Activated T-helper 17 cell treated with anti-CD3 and anti-CD28 coated beads, Interleukin-2, amount 50 U/mL, for 72 hours (primary cell): ENCODE measurements around the gene RNF213. TPM values are rescaled to one million over a fixed set of nuclear protein-coding genes. Genes with fewer than 3 reads are reported as not detected.
A peak's percentile ranks its signal among the peaks of the same experiment; 100 is the strongest.
"Not testable (repeated sequence)": the region's sequence is repeated elsewhere in the genome, so short reads cannot be mapped to it uniquely, and the experiment has no call there.

ENCODE experiments used
- ATAC-seq: fragments of 150-1000 bp; cut with Tn5 transposase; replicated peaks from 2 replicates; pipeline ENCODE4 v1.10.0; 2021; ENCODE audit warnings: mild to moderate bottlenecking, moderate library complexity
- H3K27ac Mint-ChIP-seq: one replicate; pipeline ENCODE4 v1.8.0; 2022; ENCODE audit warnings: mixed read lengths
- H3K27me3 Mint-ChIP-seq: one replicate; pipeline ENCODE4 v1.8.0; 2022; ENCODE audit warnings: mixed read lengths
- H3K36me3 Mint-ChIP-seq: one replicate; pipeline ENCODE4 v1.8.0; 2022; ENCODE audit warnings: low read depth, mild to moderate bottlenecking, mixed read lengths
- H3K4me1 Mint-ChIP-seq: one replicate; pipeline ENCODE4 v1.8.0; 2022; ENCODE audit warnings: mixed read lengths
- H3K4me3 Mint-ChIP-seq: one replicate; pipeline ENCODE4 v1.8.0; 2022; ENCODE audit warnings: mild to moderate bottlenecking, mixed read lengths
- H3K9me3 Mint-ChIP-seq: one replicate; pipeline ENCODE4 v1.8.0; 2022; ENCODE audit warnings: mixed read lengths
- total RNA-seq, 2 donors: library from RNA; stranded (reverse); gene quantifications; one replicate each; pipeline ENCODE4 v1.2.3, GENCODE V29; 2022

Gene RNF213
- total RNA-seq, 2 donors from 2014 or later: 1,022 to 1,405 TPM

DNA sequence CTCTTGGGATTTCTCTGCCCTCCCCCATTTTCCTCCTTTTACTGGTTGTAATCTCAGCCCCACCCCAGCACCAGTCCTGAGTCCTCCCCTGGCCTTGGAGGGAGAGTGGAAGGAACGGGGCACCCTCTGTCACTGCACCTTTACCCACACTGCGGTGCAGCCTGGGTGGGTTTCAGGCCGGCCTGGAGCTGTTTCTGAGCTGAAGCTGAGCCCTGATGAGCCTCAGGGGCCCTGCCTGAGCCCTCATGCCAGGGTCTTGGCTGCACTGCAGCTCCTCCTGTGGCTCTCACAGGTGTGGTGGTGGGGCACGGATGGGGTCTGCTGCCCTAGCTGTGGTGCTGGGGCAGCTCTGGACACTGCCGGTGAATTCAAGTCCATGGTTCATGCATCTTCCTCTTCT, 34.5 kb downstream of the RNF213 start:
- peak overlapping the region; percentile 81 for H3K27ac Mint-ChIP-seq
- H3K4me1 Mint-ChIP-seq: peaks cover 11% of the 10 kb centered on the region
- H3K9me3 Mint-ChIP-seq: no peaks in the 10 kb centered on the region
- H3K4me3 Mint-ChIP-seq: no peak overlapping the region
- H3K27me3 Mint-ChIP-seq: no peaks in the 10 kb centered on the region
- peaks cover 100% of the 10 kb centered on the region for H3K36me3 Mint-ChIP-seq
- no peak for ATAC-seq

DNA sequence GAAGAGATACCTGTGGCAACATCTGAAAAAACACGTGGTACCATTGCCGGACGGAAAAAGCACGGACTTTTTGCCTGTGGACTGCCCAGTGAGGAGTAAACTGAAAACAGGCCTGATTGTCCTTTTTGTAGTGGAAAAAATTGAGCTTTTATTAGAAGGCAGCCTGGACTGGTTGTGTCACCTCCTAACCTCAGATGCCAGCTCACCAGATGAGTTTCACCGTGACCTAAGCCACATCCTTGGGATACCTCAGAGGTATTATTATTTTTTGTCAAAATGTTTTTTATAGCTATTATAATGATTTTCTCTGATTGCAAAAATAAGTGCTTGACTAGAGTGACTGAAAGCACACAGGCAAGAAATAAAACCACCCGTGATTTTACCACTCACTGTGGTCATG, 34.9 kb downstream of the RNF213 start:
- Mint-ChIP-seq H3K9me3 (no peaks in the 10 kb centered on the region), H3K4me3 (no peak overlapping the region), H3K36me3 (peaks cover 100% of the 10 kb centered on the region), H3K27ac (peak overlapping the region; percentile 81), H3K4me1 (peaks cover 11% of the 10 kb centered on the region), H3K27me3 (no peaks in the 10 kb centered on the region)
- peak; percentile 37 for ATAC-seq

DNA sequence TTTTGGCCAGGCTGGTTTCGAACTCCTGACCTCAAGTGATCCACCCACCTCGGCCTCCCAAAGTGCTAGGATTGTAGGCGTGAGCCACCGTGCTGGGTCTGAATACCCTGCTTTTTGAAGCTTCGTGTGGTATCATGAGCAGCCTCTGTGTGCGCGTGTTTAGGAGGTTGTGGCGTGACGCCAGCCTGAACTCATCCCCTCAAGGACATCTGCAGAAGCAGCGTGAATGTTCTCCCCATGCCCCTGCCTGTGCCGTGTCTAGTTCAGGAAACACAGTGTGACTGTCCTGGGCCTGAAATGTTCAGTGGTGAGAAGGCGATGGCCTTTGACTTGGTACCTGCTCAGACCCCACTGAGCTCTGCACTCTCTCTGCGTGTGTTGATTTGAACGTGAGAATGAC, 35.6 kb downstream of the RNF213 start:
- Mint-ChIP-seq H3K27me3 (no peaks in the 10 kb centered on the region), H3K9me3 (no peaks in the 10 kb centered on the region), H3K36me3 (peaks cover 100% of the 10 kb centered on the region), H3K27ac (peak overlapping the region; percentile 63), H3K4me1 (peaks cover 11% of the 10 kb centered on the region), H3K4me3 (no peak overlapping the region)
- ATAC-seq: no peak

DNA sequence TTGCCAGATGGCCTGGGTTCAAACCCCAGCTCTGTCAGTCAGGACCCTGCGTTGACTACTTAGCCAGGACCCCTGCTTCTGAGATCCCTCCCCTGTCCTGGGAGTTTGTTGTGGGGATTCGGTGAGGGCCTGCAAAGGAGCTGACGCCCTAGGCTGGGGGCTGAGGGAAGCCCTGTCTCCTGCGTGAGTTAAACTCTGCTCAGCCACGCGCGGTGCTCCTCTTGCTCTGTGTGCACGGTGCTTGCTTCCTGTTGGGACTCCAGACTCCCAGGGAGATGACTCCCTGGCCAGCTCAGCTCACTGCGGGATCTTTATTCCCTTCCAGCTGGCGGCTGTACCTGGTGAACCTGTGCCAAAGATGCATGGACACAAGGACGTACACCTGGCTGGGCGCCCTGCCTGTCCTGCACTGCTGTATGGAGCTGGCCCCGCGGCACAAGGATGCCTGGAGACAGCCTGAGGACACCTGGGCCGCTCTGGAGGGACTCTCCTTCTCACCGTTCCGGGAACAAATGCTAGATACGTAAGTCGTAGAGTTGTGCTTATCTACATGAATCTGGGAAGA, 37.4 kb downstream of the RNF213 start:
- peak overlapping the region; percentile 36 for H3K27ac Mint-ChIP-seq
- peaks cover 11% of the 10 kb centered on the region for H3K4me1 Mint-ChIP-seq
- no peaks in the 10 kb centered on the region for H3K27me3 Mint-ChIP-seq
- H3K36me3 Mint-ChIP-seq: peaks cover 100% of the 10 kb centered on the region
- no peak for ATAC-seq
- peaks cover 3% of the 10 kb centered on the region for H3K9me3 Mint-ChIP-seq
- H3K4me3 Mint-ChIP-seq: no peak overlapping the region

DNA sequence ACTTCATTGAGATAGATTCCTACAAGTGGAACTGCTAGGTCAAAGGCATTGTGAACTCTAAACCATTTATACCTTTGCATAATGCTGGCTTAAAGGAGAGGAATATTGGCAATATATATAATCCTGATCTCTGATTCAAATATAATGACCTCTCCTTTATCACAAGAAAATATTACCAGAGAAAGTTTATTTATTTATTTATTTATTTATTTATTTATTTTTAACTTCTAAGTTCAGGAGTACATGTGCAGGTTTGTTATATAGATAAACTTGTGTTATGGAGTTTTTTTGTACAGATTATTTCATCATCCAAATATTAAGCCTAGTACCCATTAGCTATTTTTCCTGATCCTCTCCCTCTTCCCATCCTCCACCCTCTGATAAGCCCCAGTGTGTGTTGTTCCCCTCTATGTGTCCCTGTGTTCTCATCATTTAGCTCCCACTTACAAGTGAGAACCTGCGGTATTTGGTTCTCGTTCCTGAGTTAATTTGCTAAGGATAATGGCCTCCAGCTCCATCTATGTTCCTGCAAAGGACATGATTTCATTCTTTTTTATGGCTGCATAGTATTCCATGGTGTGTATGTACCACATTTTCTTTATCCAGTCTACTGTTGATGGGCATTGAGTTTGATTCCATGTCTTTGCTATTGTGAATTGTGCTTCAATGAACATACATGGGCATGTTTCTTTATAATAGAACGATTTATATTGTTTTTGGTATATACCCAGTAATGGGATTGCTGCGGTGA, 38.9 kb downstream of the RNF213 start:
- peaks cover 100% of the 10 kb centered on the region for H3K36me3 Mint-ChIP-seq
- not testable (repeated sequence) for H3K9me3 Mint-ChIP-seq, H3K27me3 Mint-ChIP-seq, H3K4me3 Mint-ChIP-seq, H3K4me1 Mint-ChIP-seq, ATAC-seq
- H3K27ac Mint-ChIP-seq: peak overlapping the region; percentile 78

DNA sequence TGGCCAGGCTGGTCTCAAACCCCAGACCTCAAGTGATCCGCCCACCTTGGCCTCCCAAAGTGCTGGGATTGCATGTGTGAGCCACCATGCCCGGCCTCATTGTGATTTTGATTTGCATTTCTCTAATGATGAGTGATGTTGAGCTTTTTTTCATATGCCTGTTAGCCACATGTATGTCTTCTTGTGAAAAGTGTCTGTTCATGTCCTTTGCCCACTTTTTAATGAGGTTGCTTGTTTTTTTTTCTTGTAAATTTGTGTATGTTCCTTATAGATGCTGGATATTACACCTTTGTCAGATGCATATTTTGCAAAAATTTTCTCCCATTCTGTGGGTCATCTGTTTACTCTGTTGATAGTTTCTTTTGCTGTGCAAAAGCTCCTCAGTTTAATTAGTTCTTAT, 40.1 kb downstream of the RNF213 start:
- peaks cover 100% of the 10 kb centered on the region for H3K36me3 Mint-ChIP-seq
- H3K4me1 Mint-ChIP-seq, ATAC-seq, H3K9me3 Mint-ChIP-seq, H3K27me3 Mint-ChIP-seq, H3K27ac Mint-ChIP-seq, H3K4me3 Mint-ChIP-seq: not testable (repeated sequence)

DNA sequence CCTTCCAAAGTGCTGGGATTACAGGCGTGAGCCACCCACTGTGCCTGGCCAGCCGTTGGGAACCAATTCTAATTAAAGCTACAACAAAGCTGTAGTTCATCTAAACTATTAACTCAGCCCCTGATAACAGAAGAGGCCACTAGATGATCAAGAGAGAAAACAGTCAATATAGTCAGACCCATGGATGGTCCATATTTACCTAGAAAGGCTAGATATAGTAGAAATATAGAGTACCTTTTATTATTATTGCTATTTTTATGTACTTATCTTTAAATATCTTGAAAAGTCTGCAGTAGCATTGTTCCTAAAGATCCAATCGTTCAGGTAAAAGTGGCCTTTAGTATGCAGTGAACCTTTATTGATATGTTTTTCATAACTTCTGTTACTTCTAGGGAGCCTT, 43.2 kb downstream of the RNF213 start:
- peaks cover 100% of the 10 kb centered on the region for H3K36me3 Mint-ChIP-seq
- no peak for ATAC-seq
- peaks cover 3% of the 10 kb centered on the region for H3K9me3 Mint-ChIP-seq
- no peak overlapping the region for H3K4me3 Mint-ChIP-seq
- peaks cover 18% of the 10 kb centered on the region for H3K4me1 Mint-ChIP-seq
- no peak overlapping the region for H3K27ac Mint-ChIP-seq
- no peaks in the 10 kb centered on the region for H3K27me3 Mint-ChIP-seq

DNA sequence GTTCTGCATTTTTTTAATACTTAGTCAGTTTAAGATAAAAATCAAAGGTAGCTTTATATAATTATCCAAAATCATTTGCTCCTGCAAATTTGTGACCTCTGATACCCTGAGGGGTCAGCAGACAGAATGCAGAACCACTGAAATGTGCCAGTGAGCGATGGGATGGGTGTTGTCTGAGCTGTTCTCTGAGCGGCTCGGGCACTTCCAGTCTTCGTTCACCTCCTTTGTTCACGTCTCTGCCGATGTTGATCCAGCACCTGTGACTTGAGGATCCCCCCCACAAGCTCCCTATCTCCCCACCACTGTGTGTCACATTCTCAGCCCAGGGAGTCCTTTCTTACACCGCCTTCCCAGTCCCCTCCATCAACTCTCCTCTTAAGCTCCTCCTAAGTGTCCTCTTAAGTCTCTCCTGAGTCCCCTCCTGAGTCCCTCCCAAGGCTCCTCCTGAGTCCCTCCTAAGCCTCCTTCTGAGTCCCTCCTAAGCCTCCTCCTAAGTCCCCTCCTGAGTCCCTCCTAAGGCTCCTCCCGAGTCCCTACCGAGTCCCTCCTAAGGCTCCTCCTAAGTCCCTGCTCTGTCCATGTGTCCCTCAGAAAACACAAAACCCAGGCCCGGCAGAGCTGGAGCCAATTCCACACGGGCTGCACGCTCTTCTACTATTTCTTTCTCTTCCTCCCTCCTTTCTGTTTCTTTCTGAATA, 47.5 kb downstream of the RNF213 start:
- H3K27ac Mint-ChIP-seq: peak overlapping the region; percentile 93
- ATAC-seq: peak; percentile 18
- peaks cover 99% of the 10 kb centered on the region for H3K36me3 Mint-ChIP-seq
- no peaks in the 10 kb centered on the region for H3K27me3 Mint-ChIP-seq
- H3K4me1 Mint-ChIP-seq: peaks cover 13% of the 10 kb centered on the region
- peak overlapping the region; percentile 51 for H3K4me3 Mint-ChIP-seq
- H3K9me3 Mint-ChIP-seq: no peaks in the 10 kb centered on the region

DNA sequence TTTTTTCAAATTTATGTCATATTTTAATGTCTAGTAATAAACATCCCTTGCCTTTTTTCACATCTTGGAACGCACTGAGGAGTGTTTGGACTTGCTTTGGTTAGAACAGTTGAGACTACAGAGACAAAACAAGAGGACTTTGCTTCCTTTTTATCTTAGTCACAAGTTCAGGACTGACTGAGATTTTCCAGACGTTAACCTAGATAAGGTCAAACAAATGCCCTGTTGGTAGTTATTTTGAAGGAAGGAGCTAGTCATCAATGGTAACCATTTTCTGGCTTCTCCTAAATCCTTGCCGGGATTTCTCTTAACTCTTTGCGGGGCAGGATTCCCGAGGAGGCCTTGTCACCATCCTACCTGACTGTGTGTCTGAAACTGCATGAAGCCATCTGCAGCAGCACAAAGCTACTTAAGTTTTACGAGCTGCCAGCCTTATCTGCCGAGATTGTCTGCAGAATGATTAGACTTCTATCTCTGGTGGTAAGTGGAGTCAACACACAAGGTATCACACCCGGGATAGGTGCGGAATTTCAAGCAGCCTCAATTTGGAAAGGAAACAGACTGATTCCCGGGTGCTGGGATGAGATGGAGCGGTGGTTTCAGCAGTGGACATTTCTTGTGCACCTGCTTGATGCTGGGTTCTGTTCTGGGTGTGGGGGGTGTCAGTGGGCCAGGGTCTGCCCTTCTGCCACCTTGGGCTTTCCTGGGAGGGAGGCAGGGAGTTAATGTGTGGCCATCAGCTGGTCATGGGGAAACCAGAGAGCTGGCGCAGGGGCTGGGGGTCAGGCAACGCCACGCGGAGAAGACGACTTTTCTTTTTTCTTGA, 48.3 kb downstream of the RNF213 start:
- H3K9me3 Mint-ChIP-seq: no peaks in the 10 kb centered on the region
- H3K4me1 Mint-ChIP-seq: peaks cover 13% of the 10 kb centered on the region
- peak overlapping the region; percentile 51 for H3K4me3 Mint-ChIP-seq
- peak; percentile 78 for ATAC-seq
- no peaks in the 10 kb centered on the region for H3K27me3 Mint-ChIP-seq
- H3K27ac Mint-ChIP-seq: peak overlapping the region; percentile 93
- peaks cover 97% of the 10 kb centered on the region for H3K36me3 Mint-ChIP-seq

DNA sequence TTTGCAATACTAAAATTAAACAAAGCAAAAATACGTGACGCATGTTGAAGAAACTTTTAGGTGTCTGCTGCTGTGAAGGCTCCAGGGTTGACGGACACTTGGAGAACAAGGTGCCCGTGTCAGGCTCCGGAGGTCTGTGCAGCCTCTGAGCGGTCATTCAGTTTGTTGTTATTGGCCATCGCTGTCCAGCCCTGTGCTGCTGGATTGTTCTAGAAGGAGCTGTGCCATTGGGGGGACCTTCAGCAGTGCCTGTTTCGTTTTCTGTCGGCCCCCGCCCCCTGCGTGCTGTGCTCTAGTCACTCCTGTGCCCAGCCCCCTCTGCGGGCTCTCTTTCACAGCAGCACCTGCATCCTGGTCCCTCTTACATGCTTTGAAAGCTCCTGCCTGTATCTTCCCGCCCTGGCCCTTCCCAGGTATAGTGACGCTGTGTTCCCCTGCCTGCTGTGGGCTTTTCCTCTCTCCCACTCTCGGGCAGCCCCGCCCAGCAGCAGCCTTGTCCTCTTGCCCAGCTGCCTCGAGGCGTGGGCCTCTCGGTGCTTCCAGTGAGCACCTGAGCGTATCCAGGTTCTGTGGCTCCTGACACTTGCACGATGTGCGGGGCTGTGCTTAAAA, 50.7 kb downstream of the RNF213 start:
- no peaks in the 10 kb centered on the region for H3K27me3 Mint-ChIP-seq
- no peaks in the 10 kb centered on the region for H3K9me3 Mint-ChIP-seq
- peaks cover 84% of the 10 kb centered on the region for H3K36me3 Mint-ChIP-seq

DNA sequence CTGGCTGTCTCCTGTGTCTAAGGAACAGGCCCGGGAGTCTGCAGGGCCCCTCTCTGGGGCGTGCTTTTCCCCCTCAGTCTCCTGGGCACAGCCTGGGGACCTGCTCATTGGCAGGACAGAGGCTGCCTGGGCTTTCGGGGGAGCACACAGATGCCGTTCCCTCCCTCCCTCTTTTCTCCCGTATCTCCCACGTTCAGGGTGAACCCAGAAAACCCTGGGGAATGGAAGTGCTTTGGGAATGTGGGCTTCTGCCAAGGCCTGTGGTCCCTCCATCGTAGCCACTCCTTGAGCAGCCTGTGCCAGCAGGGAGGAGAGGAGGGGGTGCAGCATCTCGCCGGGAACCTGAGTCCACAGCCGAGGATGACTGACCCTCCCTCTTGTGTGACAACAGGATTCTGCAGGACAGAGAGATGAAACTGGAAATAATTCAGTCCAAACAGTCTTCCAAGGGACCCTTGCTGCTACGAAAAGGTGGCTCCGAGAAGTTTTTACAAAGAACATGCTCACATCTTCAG, 52.0 kb downstream of the RNF213 start:
- peaks cover 84% of the 10 kb centered on the region for H3K36me3 Mint-ChIP-seq
- H3K27ac Mint-ChIP-seq: peak overlapping the region; percentile 83
- peaks cover 17% of the 10 kb centered on the region for H3K4me1 Mint-ChIP-seq
- H3K9me3 Mint-ChIP-seq: no peaks in the 10 kb centered on the region
- ATAC-seq: no peak
- no peaks in the 10 kb centered on the region for H3K27me3 Mint-ChIP-seq
- H3K4me3 Mint-ChIP-seq: no peak overlapping the region

More for the DNA sequence above, 50.7 kb downstream of the RNF213 start:
- Mint-ChIP-seq H3K27ac (peak overlapping the region; percentile 81), H3K4me1 (peaks cover 16% of the 10 kb centered on the region), H3K4me3 (no peak overlapping the region)
- no peak for ATAC-seq

DNA sequence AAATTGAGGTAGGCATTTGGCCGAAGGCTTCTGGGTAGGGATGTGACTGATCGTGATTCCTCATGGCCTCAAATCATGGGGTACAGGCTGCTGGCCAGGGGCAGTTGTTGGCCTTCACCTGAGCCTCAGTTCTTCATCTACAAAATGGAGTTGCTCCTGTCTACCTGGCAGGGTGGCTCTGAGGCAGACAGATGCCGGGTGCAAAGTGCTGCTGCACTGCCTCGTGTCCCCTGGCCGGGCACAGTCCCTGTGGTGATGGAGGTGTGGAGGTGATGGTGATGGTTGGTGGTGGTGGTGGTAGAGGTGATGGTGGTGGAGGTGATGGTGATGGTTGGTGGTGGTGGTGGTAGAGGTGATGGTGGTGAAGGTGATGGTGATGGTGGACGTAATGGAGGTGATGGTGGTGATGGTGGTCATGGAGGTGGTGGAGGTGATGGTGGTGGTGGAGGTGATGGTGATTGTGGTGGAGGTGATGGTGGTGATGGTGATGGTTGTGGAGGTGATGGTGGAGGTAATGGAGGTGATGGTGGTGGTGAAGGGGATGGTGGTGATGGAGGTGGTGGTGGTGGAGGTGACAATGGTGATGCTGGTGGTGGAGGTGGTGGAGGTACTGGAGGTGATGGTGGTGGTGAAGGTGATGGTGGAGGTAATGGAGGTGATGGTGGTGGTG, 52.6 kb downstream of the RNF213 start:
- no peaks in the 10 kb centered on the region for H3K9me3 Mint-ChIP-seq

DNA sequence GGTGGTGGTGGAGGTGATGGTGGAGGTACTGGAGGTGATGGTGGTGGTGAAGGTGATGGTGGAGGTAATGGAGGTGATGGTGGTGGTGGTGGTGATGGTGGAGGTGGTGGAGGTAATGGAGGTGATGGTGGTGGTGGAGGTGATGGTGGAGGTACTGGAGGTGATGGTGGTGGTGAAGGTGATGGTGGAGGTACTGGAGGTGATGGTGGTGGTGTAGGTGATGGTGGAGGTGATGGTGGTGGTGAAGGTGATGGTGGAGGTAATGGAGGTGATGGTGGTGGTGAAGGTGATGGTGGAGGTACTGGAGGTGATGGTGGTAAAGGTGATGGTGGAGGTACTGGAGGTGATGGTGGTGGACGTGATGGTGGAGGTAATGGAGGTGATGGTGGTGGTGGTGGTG, 53.3 kb downstream of the RNF213 start:
- H3K9me3 Mint-ChIP-seq, H3K4me3 Mint-ChIP-seq, H3K4me1 Mint-ChIP-seq, ATAC-seq, H3K27ac Mint-ChIP-seq, H3K27me3 Mint-ChIP-seq: not testable (repeated sequence)
- H3K36me3 Mint-ChIP-seq: peaks cover 84% of the 10 kb centered on the region

More for the DNA sequence above, 52.6 kb downstream of the RNF213 start:
- Mint-ChIP-seq H3K27ac (peak overlapping the region; percentile 83), H3K36me3 (peaks cover 84% of the 10 kb centered on the region), H3K4me1 (peaks cover 14% of the 10 kb centered on the region), H3K4me3 (no peak overlapping the region), H3K27me3 (no peaks in the 10 kb centered on the region)
- ATAC-seq: no peak
